Neural crest cell (in vitro differentiated cells): Measurements from ENCODE around the gene GDPD5. TPM values are rescaled to one million over a fixed set of nuclear protein-coding genes. Genes with fewer than 3 reads are reported as not detected.
"Not testable (repeated sequence)": the region's sequence is repeated elsewhere in the genome, so short reads cannot be mapped to it uniquely, and the experiment has no call there.

Experiments
- DNase-seq: peaks from one replicate; pipeline ENCODE4 v3.0.0; 2021; ENCODE audit warnings: low read depth, mixed read lengths, low spot score
- H3K27ac Mint-ChIP-seq: one replicate; pipeline ENCODE4 v1.8.0; 2021; ENCODE audit warnings: mild to moderate bottlenecking, mixed read lengths; ENCODE audit not compliant: unreplicated experiment
- H3K27me3 Mint-ChIP-seq: 2 replicates; pipeline ENCODE4 v1.8.0; 2021; ENCODE audit warnings: low read depth, mild to moderate bottlenecking, mixed read lengths
- H3K36me3 Mint-ChIP-seq: 2 replicates; pipeline ENCODE4 v1.8.0; 2021; ENCODE audit warnings: low read depth, mild to moderate bottlenecking, mixed read lengths
- H3K4me1 Mint-ChIP-seq: 2 replicates; pipeline ENCODE4 v1.8.0; 2021; ENCODE audit warnings: mixed read lengths
- H3K4me3 Mint-ChIP-seq: one replicate; pipeline ENCODE4 v1.8.0; 2021; ENCODE audit warnings: mild to moderate bottlenecking, mixed read lengths
- H3K9me3 Mint-ChIP-seq: 2 replicates; pipeline ENCODE4 v1.8.0; 2021; ENCODE audit warnings: mixed read lengths
- total RNA-seq: library from RNA; stranded (reverse); gene quantifications from 2 replicates; pipeline ENCODE4 v1.2.1, GENCODE V29; 2021
- TF ChIP-seq, protein P1 (sequence below): fragments of 200-600 bp; sonication (generic); conservative IDR thresholded peaks from 2 replicates; pipeline ENCODE4 v1.5.0; 2021; ENCODE audit warnings: antibody characterized with exemption, mild to moderate bottlenecking

Gene GDPD5
- total RNA-seq, 1 donor from 2014 or later: 13.3 TPM

DNA sequence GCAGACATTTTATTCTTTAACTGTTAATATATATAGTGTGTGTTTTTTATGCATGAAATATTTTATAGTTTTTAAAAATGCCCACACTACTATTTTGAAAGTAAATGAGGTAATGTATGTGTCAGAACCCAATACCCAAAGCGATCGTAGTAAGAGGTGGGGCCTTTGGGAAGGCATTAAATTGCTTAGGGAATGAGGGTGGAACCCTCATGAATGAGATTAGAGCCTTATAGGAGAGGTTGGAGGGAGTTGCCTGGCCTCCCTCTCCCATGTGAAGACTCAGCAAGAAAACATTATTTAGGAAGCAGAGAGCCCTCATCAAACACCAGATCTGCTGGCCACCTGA is 103.9 kb downstream of the GDPD5 start:
- Mint-ChIP-seq H3K9me3 (no peaks in the 10 kb centered on the region), H3K4me1 (peaks cover 30% of the 10 kb centered on the region), H3K36me3 (peaks cover 4% of the 10 kb centered on the region), H3K27me3 (peaks cover 4% of the 10 kb centered on the region), H3K27ac (no peak overlapping the region), H3K4me3 (no peak overlapping the region)
- TF ChIP-seq, protein P1, sequence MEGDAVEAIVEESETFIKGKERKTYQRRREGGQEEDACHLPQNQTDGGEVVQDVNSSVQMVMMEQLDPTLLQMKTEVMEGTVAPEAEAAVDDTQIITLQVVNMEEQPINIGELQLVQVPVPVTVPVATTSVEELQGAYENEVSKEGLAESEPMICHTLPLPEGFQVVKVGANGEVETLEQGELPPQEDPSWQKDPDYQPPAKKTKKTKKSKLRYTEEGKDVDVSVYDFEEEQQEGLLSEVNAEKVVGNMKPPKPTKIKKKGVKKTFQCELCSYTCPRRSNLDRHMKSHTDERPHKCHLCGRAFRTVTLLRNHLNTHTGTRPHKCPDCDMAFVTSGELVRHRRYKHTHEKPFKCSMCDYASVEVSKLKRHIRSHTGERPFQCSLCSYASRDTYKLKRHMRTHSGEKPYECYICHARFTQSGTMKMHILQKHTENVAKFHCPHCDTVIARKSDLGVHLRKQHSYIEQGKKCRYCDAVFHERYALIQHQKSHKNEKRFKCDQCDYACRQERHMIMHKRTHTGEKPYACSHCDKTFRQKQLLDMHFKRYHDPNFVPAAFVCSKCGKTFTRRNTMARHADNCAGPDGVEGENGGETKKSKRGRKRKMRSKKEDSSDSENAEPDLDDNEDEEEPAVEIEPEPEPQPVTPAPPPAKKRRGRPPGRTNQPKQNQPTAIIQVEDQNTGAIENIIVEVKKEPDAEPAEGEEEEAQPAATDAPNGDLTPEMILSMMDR: no peak
- DNase-seq: no peak

DNA sequence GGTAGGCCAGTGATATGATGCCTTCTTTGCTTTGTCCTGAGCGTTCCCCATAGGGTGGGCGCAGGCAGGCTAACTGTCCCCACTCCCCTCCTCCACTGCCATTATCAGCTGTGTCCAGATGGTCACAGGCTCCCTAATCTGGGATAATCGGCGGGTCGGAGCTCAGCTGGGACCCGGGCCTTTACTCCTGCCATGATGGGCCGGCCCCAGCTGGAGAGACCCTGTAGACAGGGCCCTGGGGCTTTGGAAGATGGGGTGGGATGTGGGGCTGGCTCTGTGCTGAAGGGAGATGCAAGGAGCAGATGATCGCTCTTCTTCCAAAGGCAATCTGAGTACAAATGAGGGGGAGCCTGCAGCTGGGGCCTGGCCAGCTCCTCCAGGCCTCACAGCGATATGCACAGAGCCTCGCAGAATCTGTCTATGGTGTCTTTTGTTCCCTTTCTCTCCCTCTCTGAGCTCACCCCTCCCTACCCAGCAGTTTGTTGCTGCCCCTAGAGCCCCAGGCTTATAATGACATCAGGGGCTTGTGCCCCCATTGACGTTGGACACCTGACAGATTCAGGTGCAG is 104.6 kb downstream of the GDPD5 start:
- TF ChIP-seq, protein P1: no peak
- peaks cover 30% of the 10 kb centered on the region for H3K4me1 Mint-ChIP-seq

DNA sequence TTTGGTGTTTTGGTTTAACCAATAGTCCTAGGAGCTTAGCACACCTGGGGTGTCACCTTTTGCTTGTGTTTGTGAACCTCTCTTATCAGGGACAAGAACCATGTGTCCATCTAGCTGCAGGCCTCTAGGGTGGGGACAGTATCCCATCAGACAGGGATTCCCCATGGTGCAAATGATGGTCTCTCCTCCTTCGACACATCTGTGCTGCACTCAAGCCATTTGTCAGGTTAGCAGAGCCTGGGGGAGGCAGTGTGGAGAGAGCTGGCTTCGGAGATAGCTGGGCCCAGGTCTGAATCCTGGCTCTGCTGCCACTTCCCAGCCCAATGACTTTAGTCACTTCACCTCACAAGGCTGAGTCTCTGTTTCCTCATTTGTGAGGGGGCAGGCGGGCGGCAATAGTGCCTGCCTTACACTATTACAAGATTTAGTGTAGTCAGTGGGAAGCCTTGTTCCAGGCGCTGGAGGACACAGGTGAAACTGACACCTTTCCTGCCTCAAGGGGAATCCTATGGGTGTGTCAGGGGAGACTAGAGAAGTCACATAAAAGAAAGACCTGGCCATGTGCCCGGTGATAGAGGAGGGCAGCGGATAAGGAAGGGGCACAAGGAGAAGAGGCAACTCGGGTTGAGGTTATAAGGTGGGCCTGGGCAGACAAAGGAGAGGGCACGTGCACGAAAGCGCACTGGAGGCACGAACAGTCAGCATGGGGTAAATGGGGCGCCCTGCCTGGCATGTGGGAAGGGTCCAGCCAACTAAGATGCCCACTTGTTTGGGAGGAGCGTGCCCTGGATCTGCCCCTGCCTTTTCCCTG is 105.3 kb downstream of the GDPD5 start:
- no peaks in the 10 kb centered on the region for H3K9me3 Mint-ChIP-seq
- H3K27ac Mint-ChIP-seq: peak overlapping the region; percentile 98
- H3K36me3 Mint-ChIP-seq: peaks cover 10% of the 10 kb centered on the region
- TF ChIP-seq, protein P1: no peak
- peaks cover 4% of the 10 kb centered on the region for H3K27me3 Mint-ChIP-seq
- no peak for DNase-seq
- H3K4me1 Mint-ChIP-seq: peaks cover 30% of the 10 kb centered on the region
- no peak overlapping the region for H3K4me3 Mint-ChIP-seq

More for the DNA sequence above, 104.6 kb downstream of the GDPD5 start:
- Mint-ChIP-seq H3K4me3 (peak overlapping the region; percentile 64), H3K36me3 (peaks cover 8% of the 10 kb centered on the region), H3K9me3 (no peaks in the 10 kb centered on the region), H3K27ac (peak overlapping the region; percentile 98), H3K27me3 (peaks cover 4% of the 10 kb centered on the region)
- no peak for DNase-seq

DNA sequence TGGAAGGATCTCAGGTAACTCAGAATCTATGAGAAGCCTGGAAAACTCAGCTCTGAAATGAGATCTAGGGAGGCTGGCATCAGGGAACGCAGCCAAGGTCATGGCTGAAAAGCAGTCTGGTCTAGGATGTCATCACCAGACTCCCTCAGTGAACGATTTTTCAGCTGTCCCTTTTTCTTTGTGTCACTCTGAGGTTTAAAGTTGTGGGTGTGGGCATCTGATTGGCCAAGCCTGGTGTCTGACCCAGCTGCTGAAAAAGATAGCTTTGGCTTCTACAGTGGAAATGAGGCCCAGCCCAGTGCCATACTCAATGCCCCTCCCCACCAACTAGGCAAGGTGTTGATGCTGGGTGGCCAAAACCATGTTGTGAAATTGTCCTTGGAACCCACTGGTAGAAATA is 111.9 kb downstream of the GDPD5 start:
- Mint-ChIP-seq H3K27me3 (no peaks in the 10 kb centered on the region), H3K27ac (no peak overlapping the region), H3K4me1 (no peaks in the 10 kb centered on the region), H3K4me3 (no peak overlapping the region), H3K9me3 (no peaks in the 10 kb centered on the region), H3K36me3 (peaks cover 20% of the 10 kb centered on the region)
- TF ChIP-seq, protein P1: no peak
- DNase-seq: no peak

DNA sequence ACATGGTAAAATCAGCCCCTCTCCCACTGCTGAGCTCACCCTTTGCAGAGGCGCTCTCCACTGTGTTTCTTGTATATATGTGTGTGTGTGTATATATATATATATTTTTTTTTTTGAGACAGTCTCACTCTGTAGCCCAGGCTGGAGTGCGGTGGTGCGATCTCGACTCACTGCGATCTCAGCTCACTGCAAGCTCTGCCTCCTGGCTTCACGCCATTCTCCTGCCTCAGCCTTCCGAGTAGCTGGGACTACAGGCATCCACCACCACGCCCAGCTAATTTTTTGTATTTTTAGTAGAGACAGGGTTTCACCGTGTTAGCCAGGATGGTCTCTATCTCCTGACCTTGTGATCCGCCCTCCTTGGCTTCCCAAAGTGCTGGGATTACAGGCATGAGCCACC is 112.6 kb downstream of the GDPD5 start:
- not testable (repeated sequence) for H3K9me3 Mint-ChIP-seq, H3K27ac Mint-ChIP-seq, H3K27me3 Mint-ChIP-seq, DNase-seq, H3K4me1 Mint-ChIP-seq
- H3K36me3 Mint-ChIP-seq: peaks cover 22% of the 10 kb centered on the region
- H3K4me3 Mint-ChIP-seq: peak overlapping the region; percentile 54

DNA sequence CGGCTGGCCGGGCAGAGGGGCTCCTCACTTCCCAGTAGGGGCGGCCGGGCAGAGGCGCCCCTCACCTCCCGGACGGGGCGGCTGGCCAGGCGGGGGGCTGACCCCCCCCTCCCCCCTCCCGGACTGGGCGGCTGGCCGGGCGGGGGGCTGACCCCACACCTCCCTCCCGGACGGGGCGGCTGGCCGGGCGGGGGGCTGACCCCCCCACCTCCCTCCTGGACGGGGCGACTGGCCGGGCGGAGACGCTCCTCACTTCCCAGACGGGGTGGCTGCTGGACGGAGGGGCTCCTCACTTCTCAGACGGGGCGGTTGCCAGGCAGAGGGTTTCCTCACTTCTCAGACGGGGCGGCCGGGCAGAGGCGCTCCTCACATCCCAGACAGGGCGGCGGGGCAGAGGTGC is 115.8 kb downstream of the GDPD5 start:
- H3K4me1 Mint-ChIP-seq, H3K27me3 Mint-ChIP-seq, DNase-seq, H3K4me3 Mint-ChIP-seq, H3K27ac Mint-ChIP-seq, H3K9me3 Mint-ChIP-seq: not testable (repeated sequence)
- H3K36me3 Mint-ChIP-seq: peaks cover 29% of the 10 kb centered on the region
